NCI-H69 (cell line): ENCODE results near the gene HSD17B8.

Experiments
- DNase-seq: peaks from one replicate; lab custom pipeline; 2025; lab: John Stamatoyannopoulos, UW

HSD17B8 gene

GRCh38 chr6:33241968-33242367 lies 37.5 kb downstream of the HSD17B8 start:
- DNase-seq: no peak

GRCh38 chr6:33243476-33243875 lies 39.0 kb downstream of the HSD17B8 start:
- DNase-seq: no peak

DNA sequence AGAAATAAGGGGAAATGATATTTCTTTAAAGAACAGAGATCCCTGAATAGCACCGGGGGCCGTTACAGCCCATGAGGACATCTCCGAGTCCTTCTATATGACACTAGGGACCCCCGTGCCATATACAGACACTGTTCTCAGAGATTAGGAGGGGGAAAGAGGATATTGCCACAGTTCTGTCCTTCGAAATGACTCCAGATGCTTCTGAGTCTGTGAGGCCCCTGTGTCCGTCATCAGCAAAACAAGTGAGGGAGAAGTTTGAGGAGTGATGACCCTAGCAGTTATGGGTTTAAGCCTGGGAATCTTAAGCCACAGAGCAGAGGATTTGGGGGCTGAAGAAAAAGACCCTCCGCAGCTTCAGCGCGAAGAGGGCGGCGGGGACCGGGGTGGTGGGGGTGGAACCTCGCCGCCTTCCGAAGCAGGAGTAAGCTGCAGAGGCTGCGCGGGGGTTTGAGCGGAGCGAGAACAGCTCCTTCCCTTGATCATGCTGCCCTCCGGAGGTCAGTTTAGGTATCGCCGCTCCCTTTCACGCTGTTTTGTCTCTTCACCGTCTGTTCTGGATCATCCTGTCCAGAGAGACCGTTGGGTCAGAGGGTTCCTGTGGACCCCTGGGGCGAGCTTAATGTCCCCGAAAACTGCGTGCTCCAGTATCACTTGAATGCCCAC lies 43.7 kb downstream of the HSD17B8 start:
- peak; percentile 90 for DNase-seq

- DNase-seq: peak; percentile 76
These were observed 44.1 kb downstream of the HSD17B8 start for GRCh38 chr6:33248643-33248931.

DNA sequence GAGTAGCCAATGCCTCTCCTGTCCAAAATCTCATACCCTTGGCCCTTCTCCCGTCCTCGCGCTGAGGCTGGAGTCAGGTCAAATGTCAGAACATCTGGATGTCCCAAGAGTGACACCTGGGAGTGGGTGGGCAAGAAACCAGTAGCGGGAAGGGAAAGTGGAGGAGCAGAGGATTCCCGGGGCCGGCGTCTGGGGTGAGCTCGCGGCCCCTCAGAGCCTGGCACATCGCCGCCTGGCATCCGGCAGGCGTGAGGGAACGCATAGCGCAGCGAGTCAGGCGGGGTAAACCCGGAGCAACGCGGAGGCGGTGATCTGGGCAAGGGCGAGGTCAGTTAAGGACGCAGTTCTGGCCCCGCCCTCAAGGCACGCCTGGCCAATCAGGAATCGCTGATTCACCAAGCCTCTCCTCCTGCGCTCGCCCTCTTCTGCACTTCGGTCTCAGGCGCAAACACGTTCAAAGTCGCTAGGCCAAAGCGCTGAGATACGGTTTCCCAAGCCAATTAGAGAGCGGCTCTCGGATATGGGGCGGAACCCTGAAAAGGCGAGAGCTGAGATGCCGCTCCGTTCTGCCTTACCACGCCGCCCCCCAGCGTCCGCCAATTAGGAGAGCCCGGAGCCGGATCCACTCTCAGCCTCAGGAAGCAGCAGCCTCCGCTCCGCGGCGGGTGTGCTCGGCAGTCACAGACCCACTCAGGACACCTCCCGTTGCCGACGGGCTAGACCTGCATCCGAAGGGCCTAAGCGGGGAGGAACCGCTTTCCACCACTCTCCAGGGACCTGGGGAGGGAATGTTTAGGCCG lies 44.7 kb downstream of the HSD17B8 start:
- DNase-seq: peak; percentile 100

- no peak for DNase-seq
These were observed 45.5 kb downstream of the HSD17B8 start for GRCh38 chr6:33249732-33250630.

DNA sequence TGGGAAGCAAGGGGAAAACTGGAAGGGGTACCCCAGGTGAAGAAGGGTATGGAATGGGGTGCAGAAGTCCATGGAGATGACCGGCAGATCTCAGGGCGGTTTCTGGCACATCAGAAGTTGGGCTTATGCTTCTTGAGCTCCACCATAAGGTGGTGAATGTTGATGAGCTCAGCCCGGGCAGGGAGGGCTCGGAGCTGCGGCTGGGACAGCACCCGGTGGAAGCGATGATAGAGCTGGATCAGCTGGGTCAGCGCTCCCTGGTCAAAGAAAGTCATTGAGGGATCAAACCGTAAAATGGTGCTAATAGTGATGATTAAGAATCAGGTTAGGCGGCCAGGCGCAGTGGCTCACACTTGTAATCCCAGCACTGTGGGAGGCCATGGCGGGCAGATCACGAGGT lies 46.3 kb downstream of the HSD17B8 start:
- no peak for DNase-seq

DNA sequence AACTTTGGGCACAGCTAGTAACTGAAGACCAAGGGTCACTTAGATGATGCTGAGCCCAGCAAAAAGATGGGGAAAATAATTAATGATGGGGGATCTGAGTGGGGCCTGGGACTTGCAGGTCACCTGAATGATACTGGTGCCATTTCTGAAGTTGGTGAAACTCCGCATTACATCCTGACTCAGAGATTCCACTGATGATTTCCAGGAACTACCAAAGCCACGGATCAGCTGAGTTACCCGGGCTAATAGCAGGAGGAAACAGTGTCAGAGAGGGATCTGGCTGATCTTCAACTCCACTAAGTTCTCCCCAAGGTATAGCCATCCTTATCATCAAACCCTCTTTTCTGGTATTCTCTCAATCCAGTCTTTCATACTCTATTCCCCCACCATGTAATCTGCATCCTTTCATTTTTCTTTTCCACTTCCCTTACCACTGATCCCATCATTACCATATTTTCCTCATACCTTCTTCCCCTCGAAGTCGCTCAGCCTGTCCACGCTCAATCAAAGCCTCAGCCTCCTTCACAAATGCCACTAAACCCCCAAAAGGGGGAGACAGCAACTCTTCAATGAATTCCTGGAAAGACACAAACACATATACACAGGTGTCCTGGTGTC lies 47.0 kb downstream of the HSD17B8 start:
- no peak for DNase-seq

- no peak for DNase-seq
These were observed 48.3 kb downstream of the HSD17B8 start for GRCh38 chr6:33252759-33253158.

GRCh38 chr6:33254591-33254990 lies 50.1 kb downstream of the HSD17B8 start:
- DNase-seq: no peak
